Esophagus squamous epithelium (tissue), 5 donors: ENCODE results near the gene AVPR1B. TPM values are rescaled to one million over a fixed set of nuclear protein-coding genes. Genes with fewer than 3 reads are reported as not detected.

Source experiments
- DNase-seq: peaks from one replicate; lab custom pipeline; 2025; lab: John Stamatoyannopoulos, UW
- H3K27ac ChIP-seq, 4 donors: fragments of 200-600 bp; sonication (generic); one replicate each; pipeline ENCODE4 v1.5.1; 2016 to 2019; ENCODE audit warnings: mild to moderate bottlenecking in 1 of 4
- H3K27me3 ChIP-seq, 4 donors: fragments of 200-600 bp; sonication (generic); 1 replicate in 3 of 4; 2 replicates in 1 of 4; pipeline versions ENCODE4 v1.5.1 to v1.6.0; 2017 to 2021; ENCODE audit warnings: antibody characterized with exemption in 1 of 4
- H3K36me3 ChIP-seq, 3 donors: fragments of 200-600 bp; sonication (generic); one replicate each; pipeline ENCODE4 v1.5.1; 2016 to 2019
- H3K4me1 ChIP-seq, 3 donors: fragments of 200-600 bp; sonication (generic); one replicate each; pipeline ENCODE4 v1.5.1; 2017 to 2019
- H3K4me3 ChIP-seq, 4 donors: fragments of 200-600 bp; sonication (generic); 1 replicate in 3 of 4; 2 replicates in 1 of 4; pipeline ENCODE4 v1.5.1; 2016 to 2019; ENCODE audit warnings: mild to moderate bottlenecking in 2 of 4, moderate library complexity in 1 of 4
- H3K9me3 ChIP-seq, 3 donors: fragments of 200-600 bp; sonication (generic); one replicate each; pipeline ENCODE4 v1.5.1; 2016 to 2019
- CTCF ChIP-seq, 6 experiments: fragments of 450-650 bp in 4 of 6; fragments of 200-600 bp in 2 of 6; sonication (generic) in 2 of 6; IDR thresholded peaks; one replicate each; pipeline ENCODE4 v1.5.1; 2016 to 2019; ENCODE audit warnings: antibody characterized with exemption in 6 of 6, mild to moderate bottlenecking in 4 of 6, moderate library complexity in 4 of 6
- POLR2A ChIP-seq, 4 donors: fragments of 450-650 bp; IDR thresholded peaks; one replicate each; pipeline ENCODE4 v1.6.1; 2017; ENCODE audit warnings: antibody characterized with exemption in 4 of 4, mild to moderate bottlenecking in 4 of 4, moderate library complexity in 3 of 4
- WGBS, 2 donors: methylation state at CpG; one replicate each; pipeline ENCODE4 v1.1.5; 2018; 5-methylcytosine and 5-hydroxymethylcytosine counted together
- intact Hi-C: fragments of 100-400 bp; cut with DNase I; formaldehyde crosslinking; loops from one replicate; pipeline ENCODE4 v1.15.0; 2022
- total RNA-seq, 4 donors: library from RNA; depleted of rRNA; stranded (reverse); fragments of >200 nt; gene quantifications; one replicate each; pipeline ENCODE4 v1.1.0, GENCODE V29; 2016
- donor health status: DM: yes; HTN: yes; CAD: no.

AVPR1B gene
- total RNA-seq, 4 donors from 2014 or later: not detected

GRCh38 chr1:206142011-206142410 is 24.8 kb upstream of the AVPR1B start:
- Histone ChIP-seq H3K36me3 (no peaks in the 10 kb centered on the region), H3K9me3 (no peaks in the 10 kb centered on the region), H3K27ac (no peak overlapping the region), H3K27me3 (peaks cover 0 to 59% (median 0%) of the 10 kb centered on the region in 4 donors), H3K4me1 (no peaks in the 10 kb centered on the region), H3K4me3 (no peak overlapping the region)
- TF ChIP-seq POLR2A (IDR thresholded peaks at IDR 0.05) (no peak), CTCF (IDR thresholded peaks at IDR 0.05) (no peak)
- DNase-seq: no peak
- intact Hi-C loops: no loop called here
- WGBS, 2 donors: 61 to 87% methylated on average over 3 of the region's 3 CpGs

- H3K9me3 ChIP-seq: no peaks in the 10 kb centered on the region
- TF ChIP-seq CTCF (IDR thresholded peaks at IDR 0.05) (no peak), POLR2A (IDR thresholded peaks at IDR 0.05) (no peak)
- H3K4me1 ChIP-seq: no peaks in the 10 kb centered on the region
- H3K27ac ChIP-seq: no peak overlapping the region
- intact Hi-C loops: no loop called here
- H3K27me3 ChIP-seq: peaks cover 0 to 38% (median 0%) of the 10 kb centered on the region in 4 donors
- no peaks in the 10 kb centered on the region for H3K36me3 ChIP-seq
- 37 to 40% methylated on average over 2 of the region's 2 CpGs for WGBS, 2 donors
- DNase-seq: no peak
- H3K4me3 ChIP-seq: no peak overlapping the region
Observed at GRCh38 chr1:206136241-206136640, 19.1 kb upstream of the AVPR1B start.

GRCh38 chr1:206135248-206135647 is 18.1 kb upstream of the AVPR1B start:
- Histone ChIP-seq H3K36me3 (no peaks in the 10 kb centered on the region), H3K4me1 (no peaks in the 10 kb centered on the region), H3K4me3 (no peak overlapping the region), H3K27ac (no peak overlapping the region), H3K9me3 (no peaks in the 10 kb centered on the region), H3K27me3 (peaks cover 0 to 29% (median 0%) of the 10 kb centered on the region in 4 donors)
- TF ChIP-seq CTCF (IDR thresholded peaks at IDR 0.05) (no peak), POLR2A (IDR thresholded peaks at IDR 0.05) (no peak)
- no peak for DNase-seq
- intact Hi-C loops: no loop called here
- 50 to 70% methylated on average over 1 to 2 of the region's 2 CpGs for WGBS, 2 donors

GRCh38 chr1:206133751-206134415 is 16.7 kb upstream of the AVPR1B start:
- no peak for TF ChIP-seq POLR2A (IDR thresholded peaks at IDR 0.05)
- Histone ChIP-seq H3K9me3 (no peaks in the 10 kb centered on the region), H3K36me3 (no peaks in the 10 kb centered on the region), H3K27me3 (peaks cover 0 to 20% (median 0%) of the 10 kb centered on the region in 4 donors), H3K27ac (no peak overlapping the region), H3K4me1 (no peaks in the 10 kb centered on the region), H3K4me3 (no peak overlapping the region)
- no peak for DNase-seq
- WGBS, 2 donors: 78 to 87% methylated on average over 7 of the region's 7 CpGs
- intact Hi-C loops: no loop called here

GRCh38 chr1:206131037-206131436 is 13.8 kb upstream of the AVPR1B start:
- H3K9me3 ChIP-seq: no peaks in the 10 kb centered on the region
- WGBS, 2 donors: 56 to 73% methylated on average over 7 of the region's 7 CpGs
- no peak overlapping the region for H3K27ac ChIP-seq
- TF ChIP-seq CTCF (IDR thresholded peaks at IDR 0.05) (no peak), POLR2A (IDR thresholded peaks at IDR 0.05) (no peak)
- DNase-seq: no peak
- H3K4me1 ChIP-seq: peaks cover 0 to 4% (median 0%) of the 10 kb centered on the region in 3 donors
- H3K27me3 ChIP-seq: peaks cover 0 to 36% (median 0%) of the 10 kb centered on the region in 4 donors
- intact Hi-C loops: no loop called here
- no peak overlapping the region for H3K4me3 ChIP-seq
- H3K36me3 ChIP-seq: no peaks in the 10 kb centered on the region
